A673 (cell line): ENCODE results near the gene DLG2.

Source experiments
- CTCF ChIP-seq: fragments of 300-800, 200-600 bp; sonication (generic); conservative IDR thresholded peaks from 2 replicates; pipeline ENCODE4 v1.5.1; 2017; ENCODE audit warnings: low read depth, mild to moderate bottlenecking, antibody characterized with exemption, low read length, moderate library complexity, mixed read lengths
- EZH2 ChIP-seq: fragments of 200-600 bp; sonication (generic); IDR thresholded peaks from 2 replicates; pipeline ENCODE4 v1.6.1; 2017; ENCODE audit warnings: borderline replicate concordance, low read depth, mild to moderate bottlenecking, mixed read lengths, antibody characterized with exemption, low read length; ENCODE audit not compliant: poor library complexity, severe bottlenecking

- no peak for TF ChIP-seq CTCF
- TF ChIP-seq EZH2: no peak
Measured at GRCh38 chr11:83613767-83614121, 2013.4 kb downstream of the DLG2 start.
